Activated naive CD4-positive, alpha-beta T cell treated with anti-CD3 and anti-CD28 coated beads, Interleukin-2, amount 50 U/mL, for 24 hours (primary cell): ENCODE measurements around the gene AGAP1.

Source experiments
- H3K27ac Mint-ChIP-seq: one replicate; pipeline ENCODE4 v1.8.0; 2021; ENCODE audit warnings: mild to moderate bottlenecking, mixed read lengths
- H3K27me3 Mint-ChIP-seq: one replicate; pipeline ENCODE4 v1.8.0; 2021; ENCODE audit warnings: mixed read lengths
- H3K36me3 Mint-ChIP-seq: one replicate; pipeline ENCODE4 v1.8.0; 2021; ENCODE audit warnings: mixed read lengths
- H3K4me1 Mint-ChIP-seq: one replicate; pipeline ENCODE4 v1.8.0; 2021; ENCODE audit warnings: mixed read lengths
- H3K4me3 Mint-ChIP-seq: one replicate; pipeline ENCODE4 v1.8.0; 2021; ENCODE audit warnings: mild to moderate bottlenecking, mixed read lengths
- H3K9me3 Mint-ChIP-seq: one replicate; pipeline ENCODE4 v1.8.0; 2021; ENCODE audit warnings: mixed read lengths

The AGAP1 gene

DNA sequence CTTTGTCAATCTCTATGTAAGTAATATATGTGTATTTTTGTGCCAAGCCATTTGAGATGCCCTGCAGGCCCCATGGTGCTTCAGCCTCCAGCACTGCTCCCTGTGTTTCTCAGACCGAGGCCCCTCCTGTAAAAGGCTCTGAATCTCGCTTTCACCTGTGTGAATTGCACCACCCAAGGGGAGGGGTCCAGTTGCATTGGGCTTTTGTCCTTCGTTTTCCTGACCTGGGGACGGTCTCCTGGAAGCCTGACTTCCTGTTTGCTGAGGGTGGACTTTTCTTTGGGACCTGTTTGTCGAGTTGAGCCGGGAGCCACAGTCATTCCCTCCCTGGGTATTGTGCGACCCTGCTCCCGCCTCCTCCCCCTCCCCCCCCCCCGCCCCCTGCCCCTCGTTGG, 48.9 kb downstream of the AGAP1 start:
- no peaks in the 10 kb centered on the region for H3K36me3 Mint-ChIP-seq
- H3K9me3 Mint-ChIP-seq, result no peaks in the 10 kb centered on the region
- H3K27ac Mint-ChIP-seq, result no peak overlapping the region
- H3K27me3 Mint-ChIP-seq, result no peaks in the 10 kb centered on the region
- H3K4me1 Mint-ChIP-seq, result no peaks in the 10 kb centered on the region
- no peak overlapping the region for H3K4me3 Mint-ChIP-seq

DNA sequence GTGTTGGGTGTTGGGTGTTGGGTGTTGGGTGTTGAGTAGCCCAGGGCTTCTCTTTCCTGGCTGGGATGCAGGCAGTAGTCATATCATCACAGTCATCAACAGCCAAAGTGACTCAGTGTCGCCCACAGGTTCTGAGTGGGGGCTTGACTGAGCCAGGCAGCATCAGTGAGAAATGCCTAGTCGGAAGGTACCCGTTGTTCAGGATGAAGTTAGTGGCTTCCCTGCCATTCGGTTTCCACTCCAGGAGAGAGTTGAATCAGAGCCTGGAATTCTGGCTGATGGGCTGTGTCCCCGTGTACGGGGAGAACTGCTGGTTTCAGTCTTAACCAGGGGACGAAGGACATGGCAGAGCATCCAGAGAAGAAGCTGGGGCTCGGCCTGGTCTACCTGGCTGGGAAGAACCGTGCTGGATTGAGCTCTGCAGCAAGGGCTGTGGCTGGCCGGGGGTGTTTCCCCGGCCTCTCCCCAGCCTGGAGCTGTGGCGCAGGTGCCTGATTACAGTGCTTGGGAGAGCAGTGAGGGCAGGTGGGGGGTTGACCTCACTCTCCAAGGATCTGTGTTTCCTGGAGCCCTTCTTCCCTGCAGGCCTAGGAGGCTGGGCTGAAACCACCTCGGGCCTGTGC, 49.4 kb downstream of the AGAP1 start:
- H3K27ac Mint-ChIP-seq, result no peak overlapping the region
- H3K27me3 Mint-ChIP-seq, result no peaks in the 10 kb centered on the region
- no peaks in the 10 kb centered on the region for H3K36me3 Mint-ChIP-seq
- no peaks in the 10 kb centered on the region for H3K4me1 Mint-ChIP-seq
- no peak overlapping the region for H3K4me3 Mint-ChIP-seq
- no peaks in the 10 kb centered on the region for H3K9me3 Mint-ChIP-seq

DNA sequence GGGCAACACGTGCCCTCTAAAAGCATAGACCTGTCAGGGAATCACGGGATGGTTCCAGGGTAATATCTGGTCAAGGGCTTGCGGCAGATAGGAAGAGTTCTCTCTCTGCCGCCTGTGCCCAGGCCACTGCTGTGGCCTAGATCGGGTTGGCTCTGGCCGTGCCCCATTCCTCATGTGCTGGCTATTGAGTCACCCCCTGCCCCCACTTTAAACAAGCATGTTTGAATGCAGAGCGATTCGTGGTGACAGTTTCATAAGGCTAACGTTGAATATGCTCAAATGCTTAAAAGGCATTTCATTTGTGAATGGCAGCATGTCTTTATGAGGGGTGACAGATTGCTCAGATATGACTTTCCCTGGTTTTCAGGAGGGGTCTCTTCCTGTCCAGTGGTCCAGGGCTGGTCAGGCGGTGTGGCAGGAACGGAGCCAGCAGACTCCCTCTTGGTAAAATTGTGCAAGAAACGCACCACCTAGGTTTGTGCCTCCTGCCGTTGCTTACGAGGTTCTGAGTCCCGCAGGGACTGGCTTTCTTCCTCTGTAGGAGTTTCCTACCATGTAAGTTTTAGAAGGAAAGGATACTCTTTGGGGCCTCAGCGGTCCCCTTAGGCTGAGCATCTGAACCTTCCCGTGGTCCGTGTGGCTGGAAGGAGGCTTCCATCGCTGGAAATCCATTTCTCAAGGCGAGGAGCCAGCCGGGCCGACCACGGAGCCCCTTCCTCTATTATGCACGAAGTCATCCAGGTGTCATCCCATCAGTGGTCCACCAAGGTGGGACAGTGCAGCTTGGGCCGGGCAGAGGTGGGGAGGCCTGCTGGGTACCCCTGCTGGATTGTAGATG, 50.2 kb downstream of the AGAP1 start:
- H3K4me3 Mint-ChIP-seq, result no peak overlapping the region
- H3K9me3 Mint-ChIP-seq, result no peaks in the 10 kb centered on the region
- H3K36me3 Mint-ChIP-seq, result no peaks in the 10 kb centered on the region
- no peaks in the 10 kb centered on the region for H3K27me3 Mint-ChIP-seq
- no peak overlapping the region for H3K27ac Mint-ChIP-seq
- no peaks in the 10 kb centered on the region for H3K4me1 Mint-ChIP-seq

DNA sequence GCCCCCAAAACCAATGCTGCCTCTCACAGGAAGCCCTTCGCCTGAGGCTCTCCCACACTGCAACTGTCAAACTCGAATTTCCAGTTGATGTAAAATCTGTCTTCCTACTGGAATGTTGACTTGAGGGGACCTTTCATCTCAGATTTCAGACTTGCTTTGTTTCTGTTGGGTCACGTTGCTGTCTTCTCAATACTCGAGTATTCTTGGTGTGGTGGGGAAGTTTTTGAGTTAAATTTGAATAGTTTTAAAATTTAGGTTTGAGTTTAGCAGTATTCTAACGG, 50.8 kb downstream of the AGAP1 start:
- H3K27me3 Mint-ChIP-seq, result no peaks in the 10 kb centered on the region
- H3K9me3 Mint-ChIP-seq, result no peaks in the 10 kb centered on the region

DNA sequence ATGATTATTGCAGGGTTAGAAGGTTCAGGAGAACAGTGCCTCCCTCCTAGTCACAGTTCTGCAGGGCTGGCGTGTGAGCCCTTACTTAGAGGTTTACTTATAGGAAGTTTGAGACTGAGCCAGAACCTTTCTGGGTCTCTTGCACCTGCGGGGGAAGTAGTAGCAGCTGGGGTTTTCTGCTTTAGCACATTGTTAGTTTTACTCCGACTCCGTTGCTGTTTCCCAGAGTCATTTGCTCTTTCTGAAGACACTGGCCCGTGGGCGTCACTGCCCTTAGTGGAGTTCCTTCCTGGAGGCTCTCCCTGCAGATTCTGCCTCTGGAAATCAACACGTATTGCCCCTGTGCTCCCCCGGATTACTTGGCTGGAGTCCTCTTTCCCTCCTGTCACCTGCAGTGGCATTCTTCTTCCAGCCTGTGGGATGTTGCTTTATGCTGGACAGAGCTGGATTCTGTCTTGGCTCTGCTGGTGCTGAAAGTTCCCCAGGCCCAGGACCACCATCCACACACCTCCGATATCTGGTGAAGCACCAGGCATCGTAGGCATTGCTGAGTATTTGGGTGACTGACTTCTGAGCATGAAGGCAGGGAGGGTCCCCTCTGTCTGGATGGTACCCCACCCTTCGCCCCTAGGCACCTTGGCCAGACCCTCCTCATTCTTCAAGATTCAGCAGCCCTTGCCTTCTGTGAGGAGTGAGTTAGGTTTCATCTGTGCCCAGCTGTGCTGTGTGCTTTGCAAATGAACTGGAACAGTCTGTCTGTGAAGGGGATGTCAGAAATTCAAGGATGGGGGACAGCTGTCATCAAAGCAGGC, 51.7 kb downstream of the AGAP1 start:
- Mint-ChIP-seq H3K4me3 (no peak overlapping the region), H3K9me3 (no peaks in the 10 kb centered on the region), H3K36me3 (no peaks in the 10 kb centered on the region), H3K27me3 (no peaks in the 10 kb centered on the region), H3K27ac (no peak overlapping the region), H3K4me1 (no peaks in the 10 kb centered on the region)

More for the DNA sequence above, 50.8 kb downstream of the AGAP1 start:
- no peak overlapping the region for H3K4me3 Mint-ChIP-seq
- H3K36me3 Mint-ChIP-seq, result no peaks in the 10 kb centered on the region
- no peaks in the 10 kb centered on the region for H3K4me1 Mint-ChIP-seq
- no peak overlapping the region for H3K27ac Mint-ChIP-seq

DNA sequence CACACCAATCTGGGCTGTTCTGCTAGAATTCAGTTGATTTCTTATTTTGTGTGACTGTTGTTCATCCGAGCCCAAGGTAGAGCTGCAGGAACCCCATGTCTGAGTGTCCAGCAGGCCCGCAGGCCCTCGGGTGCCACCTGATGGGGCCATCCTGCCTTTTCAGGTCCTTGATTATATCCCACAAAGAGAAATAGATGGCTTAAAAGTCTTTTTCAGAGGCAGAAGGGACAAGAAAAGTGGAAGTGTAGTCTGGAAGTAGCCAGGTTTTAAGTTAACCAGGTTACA, 52.2 kb downstream of the AGAP1 start:
- no peaks in the 10 kb centered on the region for H3K9me3 Mint-ChIP-seq
- no peaks in the 10 kb centered on the region for H3K27me3 Mint-ChIP-seq
- H3K4me1 Mint-ChIP-seq, result no peaks in the 10 kb centered on the region
- no peaks in the 10 kb centered on the region for H3K36me3 Mint-ChIP-seq
- H3K27ac Mint-ChIP-seq, result no peak overlapping the region
- H3K4me3 Mint-ChIP-seq, result no peak overlapping the region

DNA sequence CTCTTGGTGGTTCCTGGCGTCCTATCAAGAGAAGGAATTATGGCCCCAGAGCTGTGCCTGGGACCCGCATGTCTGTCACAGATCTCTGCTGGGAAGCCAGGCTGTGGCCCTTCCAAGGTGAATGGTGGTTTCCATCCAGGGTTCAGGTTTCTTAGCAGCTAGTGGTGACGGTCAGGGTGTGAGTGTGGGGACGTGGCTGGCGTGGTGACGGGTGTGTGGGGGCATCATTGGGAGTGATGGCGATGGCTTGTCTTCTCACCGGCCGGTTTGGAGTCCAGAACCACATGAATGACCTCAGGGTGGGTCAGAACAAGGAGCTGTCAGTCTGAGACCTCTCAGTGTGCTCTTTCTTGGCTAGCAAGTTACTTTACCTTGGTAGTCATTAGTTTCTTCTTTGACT, 52.6 kb downstream of the AGAP1 start:
- no peaks in the 10 kb centered on the region for H3K36me3 Mint-ChIP-seq
- no peak overlapping the region for H3K4me3 Mint-ChIP-seq
- no peak overlapping the region for H3K27ac Mint-ChIP-seq
- H3K9me3 Mint-ChIP-seq, result no peaks in the 10 kb centered on the region
- H3K27me3 Mint-ChIP-seq, result no peaks in the 10 kb centered on the region
- no peaks in the 10 kb centered on the region for H3K4me1 Mint-ChIP-seq

DNA sequence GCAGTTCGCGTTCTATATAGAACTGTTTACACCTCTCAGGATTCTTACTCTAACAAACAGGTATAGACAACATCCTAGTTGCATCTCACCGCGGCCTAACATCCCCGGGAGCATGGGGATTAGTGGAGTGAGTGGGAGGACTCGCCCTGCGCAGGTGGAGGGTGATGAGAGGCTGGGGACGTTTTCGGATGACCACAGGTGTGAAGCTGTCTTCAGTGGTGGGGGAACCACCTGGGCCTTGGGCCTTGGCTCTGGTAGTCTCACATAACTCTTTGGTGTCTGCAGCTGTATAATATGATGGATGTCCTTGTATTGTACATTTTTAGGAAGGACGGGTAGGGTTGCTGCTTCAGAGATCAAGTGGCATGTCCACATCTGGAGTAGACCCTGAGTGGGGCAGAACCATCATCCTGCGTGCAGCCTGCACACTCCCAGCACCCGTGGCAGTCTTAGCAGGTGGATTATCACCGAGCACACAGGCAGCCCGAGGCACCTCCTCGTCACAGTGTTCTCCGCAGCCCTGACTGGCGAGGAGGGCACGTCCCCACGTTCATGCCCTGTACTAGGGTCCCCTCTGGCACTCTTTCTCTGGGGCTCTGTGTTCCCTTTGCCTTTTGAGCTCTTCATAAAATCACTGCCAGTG, 56.0 kb downstream of the AGAP1 start:
- Mint-ChIP-seq H3K9me3 (no peaks in the 10 kb centered on the region), H3K27ac (no peak overlapping the region), H3K27me3 (peaks cover 7% of the 10 kb centered on the region), H3K4me3 (no peak overlapping the region), H3K36me3 (no peaks in the 10 kb centered on the region), H3K4me1 (no peaks in the 10 kb centered on the region)

DNA sequence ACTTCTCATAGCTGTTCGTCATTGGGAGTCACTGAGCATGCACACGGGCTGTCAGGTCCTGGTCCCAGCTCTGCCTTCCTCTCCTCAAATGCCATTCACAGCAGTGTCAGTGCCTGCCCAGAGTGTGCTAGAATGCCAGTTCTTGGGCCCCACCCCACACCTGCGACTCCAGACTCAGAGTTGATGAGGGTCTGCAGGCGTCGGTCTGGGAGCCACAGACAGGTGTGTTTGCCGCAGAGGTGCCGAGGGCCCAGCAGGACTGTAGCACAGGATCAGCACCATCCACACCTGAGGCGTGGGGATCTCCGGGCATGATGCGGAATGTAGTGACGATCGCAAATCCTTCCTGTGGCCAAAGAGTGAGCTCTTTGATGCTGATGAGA, 56.5 kb downstream of the AGAP1 start:
- H3K4me1 Mint-ChIP-seq, result no peaks in the 10 kb centered on the region
- H3K27ac Mint-ChIP-seq, result no peak overlapping the region
- H3K4me3 Mint-ChIP-seq, result no peak overlapping the region
- H3K27me3 Mint-ChIP-seq, result peaks cover 7% of the 10 kb centered on the region
- no peaks in the 10 kb centered on the region for H3K9me3 Mint-ChIP-seq
- H3K36me3 Mint-ChIP-seq, result no peaks in the 10 kb centered on the region

DNA sequence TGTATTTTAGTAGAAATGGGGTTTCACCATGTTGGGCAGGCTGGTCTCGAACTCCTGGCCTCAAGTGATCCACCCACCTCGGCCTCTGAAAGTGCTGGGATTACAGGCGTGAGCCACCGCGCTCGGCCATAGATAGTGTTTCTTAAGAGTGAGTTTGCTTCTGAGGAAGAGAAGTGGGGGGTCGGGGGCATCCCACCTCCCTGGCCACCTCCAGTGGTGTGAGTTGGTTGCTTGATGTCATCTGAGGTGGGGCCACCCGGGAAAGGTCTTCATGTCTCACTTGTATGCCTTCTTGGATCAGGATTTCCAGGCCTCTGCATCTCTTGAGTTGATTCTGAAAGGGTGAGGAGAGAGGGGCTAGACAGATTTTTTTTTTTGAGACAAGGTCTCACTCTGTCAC, 57.1 kb downstream of the AGAP1 start:
- Mint-ChIP-seq H3K9me3 (no peaks in the 10 kb centered on the region), H3K27ac (no peak overlapping the region), H3K36me3 (no peaks in the 10 kb centered on the region), H3K27me3 (peaks cover 7% of the 10 kb centered on the region), H3K4me1 (no peaks in the 10 kb centered on the region), H3K4me3 (no peak overlapping the region)

DNA sequence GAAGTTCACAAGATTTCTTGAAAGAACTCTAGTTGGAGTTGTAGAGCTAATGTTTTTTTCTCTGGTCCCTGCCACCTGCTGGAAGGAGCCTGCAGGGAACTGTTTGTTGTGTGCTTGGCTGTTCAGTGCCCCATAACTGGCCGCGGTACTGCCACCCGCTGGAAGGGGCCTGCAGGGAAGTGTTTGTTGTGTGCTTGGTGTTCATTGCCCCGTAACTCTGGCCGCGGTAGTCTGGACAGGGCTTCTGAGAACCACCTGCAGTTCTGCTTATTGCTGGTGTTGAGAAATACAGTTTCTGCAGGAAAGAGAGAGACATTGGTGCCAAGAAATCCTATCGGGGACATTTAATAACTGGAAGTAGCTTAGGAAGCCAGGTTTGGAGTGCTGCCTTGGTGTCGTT, 58.1 kb downstream of the AGAP1 start:
- Mint-ChIP-seq H3K9me3 (no peaks in the 10 kb centered on the region), H3K36me3 (no peaks in the 10 kb centered on the region), H3K4me3 (no peak overlapping the region), H3K27me3 (peaks cover 7% of the 10 kb centered on the region), H3K4me1 (no peaks in the 10 kb centered on the region), H3K27ac (no peak overlapping the region)

DNA sequence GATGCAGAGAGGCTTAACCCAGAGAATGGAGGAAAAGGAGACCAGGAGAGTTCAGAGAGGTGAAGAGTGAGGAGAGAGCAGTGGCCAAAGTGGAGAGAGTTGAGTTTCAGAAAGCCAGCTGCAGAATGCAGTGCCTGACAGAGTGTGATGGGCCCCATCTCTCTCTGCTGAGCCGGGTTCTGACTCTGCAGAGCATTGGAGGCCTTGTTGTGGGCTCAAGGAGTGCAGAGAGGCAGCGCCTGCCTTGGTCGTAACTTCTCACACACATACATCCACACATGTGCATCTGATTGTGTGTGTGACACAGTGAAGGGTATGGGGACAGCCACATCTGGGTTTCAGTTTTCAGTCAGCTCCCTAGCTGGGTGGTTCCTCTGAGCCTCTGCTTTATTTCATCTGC, 58.8 kb downstream of the AGAP1 start:
- no peaks in the 10 kb centered on the region for H3K4me1 Mint-ChIP-seq
- H3K9me3 Mint-ChIP-seq, result no peaks in the 10 kb centered on the region
- H3K27me3 Mint-ChIP-seq, result peaks cover 7% of the 10 kb centered on the region
- no peaks in the 10 kb centered on the region for H3K36me3 Mint-ChIP-seq
- no peak overlapping the region for H3K27ac Mint-ChIP-seq
- H3K4me3 Mint-ChIP-seq, result no peak overlapping the region

DNA sequence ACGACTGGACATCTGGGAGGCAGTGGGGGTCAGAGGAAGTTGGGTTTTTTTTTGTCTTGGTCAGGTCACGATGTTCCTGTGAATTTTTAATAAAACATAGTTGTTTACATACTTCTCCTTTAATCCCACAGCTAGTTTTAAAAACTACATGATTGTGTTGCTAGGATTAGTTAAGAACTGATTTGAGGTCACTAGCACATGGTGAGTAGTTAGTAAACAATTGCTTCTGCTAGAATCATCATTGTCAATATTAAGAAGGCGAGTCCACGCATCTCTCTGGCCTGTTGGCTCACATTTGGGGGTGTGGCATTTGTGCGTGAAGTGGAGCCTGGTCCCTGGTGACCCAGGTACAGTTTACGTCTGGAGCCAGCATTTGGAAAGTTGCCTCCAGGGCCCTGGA, 59.4 kb downstream of the AGAP1 start:
- Mint-ChIP-seq H3K36me3 (no peaks in the 10 kb centered on the region), H3K9me3 (no peaks in the 10 kb centered on the region), H3K27ac (no peak overlapping the region), H3K27me3 (peaks cover 7% of the 10 kb centered on the region), H3K4me3 (no peak overlapping the region), H3K4me1 (no peaks in the 10 kb centered on the region)

DNA sequence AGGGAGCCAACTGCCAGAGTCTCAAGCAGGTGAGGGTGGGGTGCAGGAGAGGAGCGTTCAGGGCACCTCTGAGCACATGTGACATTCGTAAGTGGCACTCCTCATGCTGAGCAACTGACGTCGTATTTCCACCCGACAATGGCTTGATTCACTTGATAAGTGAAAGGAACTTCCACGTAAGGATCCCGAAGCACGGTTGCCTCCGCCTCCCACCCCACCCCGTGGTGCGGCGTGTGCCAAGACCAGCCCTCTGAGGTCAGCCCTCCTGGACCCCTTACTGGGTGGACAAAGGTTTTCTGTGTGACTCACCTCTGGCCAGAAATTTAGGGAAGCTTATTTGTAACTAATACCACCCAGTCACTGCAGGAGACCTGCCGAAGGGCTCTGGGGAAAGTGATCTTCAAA, 59.9 kb downstream of the AGAP1 start:
- Mint-ChIP-seq H3K9me3 (no peaks in the 10 kb centered on the region), H3K4me3 (no peak overlapping the region), H3K27ac (no peak overlapping the region), H3K36me3 (no peaks in the 10 kb centered on the region), H3K27me3 (peaks cover 7% of the 10 kb centered on the region), H3K4me1 (no peaks in the 10 kb centered on the region)

DNA sequence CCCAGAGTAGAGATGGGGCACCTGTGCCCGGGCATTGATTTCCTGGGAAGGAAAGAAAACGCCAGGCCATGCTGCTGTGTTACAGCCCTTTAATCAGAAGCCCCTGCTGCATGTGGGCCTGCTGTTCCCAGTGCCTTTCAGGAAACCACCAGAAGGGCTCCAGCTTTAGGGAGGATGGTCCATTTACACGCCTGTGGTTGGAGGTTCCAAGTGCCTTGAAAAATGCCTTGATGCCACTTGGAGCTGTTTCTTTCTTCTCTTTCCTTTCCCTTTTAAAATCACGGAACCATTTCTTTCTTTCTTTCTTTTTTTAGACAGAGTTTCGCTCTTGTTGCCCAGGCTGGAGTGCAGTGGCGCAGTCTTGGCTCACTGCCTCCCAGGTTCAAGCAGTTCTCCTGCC, 60.5 kb downstream of the AGAP1 start:
- H3K27ac Mint-ChIP-seq, result no peak overlapping the region
- no peaks in the 10 kb centered on the region for H3K36me3 Mint-ChIP-seq
- no peaks in the 10 kb centered on the region for H3K4me1 Mint-ChIP-seq
- H3K4me3 Mint-ChIP-seq, result no peak overlapping the region
- H3K9me3 Mint-ChIP-seq, result no peaks in the 10 kb centered on the region
- H3K27me3 Mint-ChIP-seq, result peaks cover 7% of the 10 kb centered on the region

DNA sequence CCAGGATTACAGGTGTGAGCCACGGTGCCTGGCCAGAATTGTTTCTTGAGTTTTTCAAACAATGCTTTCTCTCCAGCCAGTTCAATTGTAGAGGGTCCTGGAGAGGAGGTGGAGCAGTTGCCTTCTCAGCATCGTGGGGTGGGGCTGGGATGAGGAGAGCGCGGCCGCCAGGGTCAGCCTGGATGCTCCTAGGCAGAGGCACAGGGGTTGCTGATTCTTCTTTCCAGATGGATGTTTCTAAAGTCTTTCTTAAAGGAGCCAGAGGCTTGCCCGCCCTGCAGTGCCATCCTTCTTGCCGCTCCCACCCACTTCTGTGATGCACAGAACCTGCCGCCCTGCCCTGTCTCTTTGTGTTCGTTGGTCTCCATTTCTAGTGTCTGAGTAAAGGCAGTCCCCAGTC, 61.1 kb downstream of the AGAP1 start:
- H3K9me3 Mint-ChIP-seq, result no peaks in the 10 kb centered on the region
- H3K27me3 Mint-ChIP-seq, result peaks cover 7% of the 10 kb centered on the region
- no peak overlapping the region for H3K4me3 Mint-ChIP-seq
- no peak overlapping the region for H3K27ac Mint-ChIP-seq
- no peaks in the 10 kb centered on the region for H3K36me3 Mint-ChIP-seq
- no peaks in the 10 kb centered on the region for H3K4me1 Mint-ChIP-seq
